ENCODE data around the gene PUM1. TPM values are rescaled to one million over a fixed set of nuclear protein-coding genes. Genes with fewer than 3 reads are reported as not detected.

Gene PUM1
- total RNA-seq, 4 donors from 2014 or later: 75.1 to 104 (median 86.4) TPM

- no peak for TF ChIP-seq CTCF (IDR thresholded peaks at IDR 0.05; ENCODE audit: low read depth)
Observed at GRCh38 chr1:31012210-31012924, 53.1 kb downstream of the PUM1 start.

- TF ChIP-seq CTCF (IDR thresholded peaks at IDR 0.05; ENCODE audit: low read depth): no peak
Observed at GRCh38 chr1:31011719-31012118, 53.8 kb downstream of the PUM1 start.

GRCh38 chr1:31010086-31010989, 55.2 kb downstream of the PUM1 start:
- no peak for TF ChIP-seq CTCF (IDR thresholded peaks at IDR 0.05; ENCODE audit: low read depth)

GRCh38 chr1:31007462-31007991, 58.0 kb downstream of the PUM1 start:
- TF ChIP-seq CTCF (IDR thresholded peaks at IDR 0.05; ENCODE audit: low read depth): no peak

- no peak for TF ChIP-seq CTCF (IDR thresholded peaks at IDR 0.05; ENCODE audit: low read depth)
Observed at GRCh38 chr1:31006747-31007146, 58.8 kb downstream of the PUM1 start.

GRCh38 chr1:31005617-31006166, 59.8 kb downstream of the PUM1 start:
- TF ChIP-seq CTCF (IDR thresholded peaks at IDR 0.05; ENCODE audit: low read depth): no peak

GRCh38 chr1:31005198-31005597, 60.3 kb downstream of the PUM1 start:
- no peak for TF ChIP-seq CTCF (IDR thresholded peaks at IDR 0.05; ENCODE audit: low read depth)

All from subcutaneous adipose tissue (tissue), 4 donors.